HG03571 (cell line): Measurements from ENCODE around the gene RNF40.
"Not testable (repeated sequence)": the region's sequence is repeated elsewhere in the genome, so short reads cannot be mapped to it uniquely, and the experiment has no call there.

ENCODE experiments used
- ATAC-seq: cut with Tn5 transposase; IDR thresholded peaks from one replicate; pipeline ENCODE4 v1.9.1; 2021; ENCODE audit not compliant: unreplicated experiment

The RNF40 gene

DNA sequence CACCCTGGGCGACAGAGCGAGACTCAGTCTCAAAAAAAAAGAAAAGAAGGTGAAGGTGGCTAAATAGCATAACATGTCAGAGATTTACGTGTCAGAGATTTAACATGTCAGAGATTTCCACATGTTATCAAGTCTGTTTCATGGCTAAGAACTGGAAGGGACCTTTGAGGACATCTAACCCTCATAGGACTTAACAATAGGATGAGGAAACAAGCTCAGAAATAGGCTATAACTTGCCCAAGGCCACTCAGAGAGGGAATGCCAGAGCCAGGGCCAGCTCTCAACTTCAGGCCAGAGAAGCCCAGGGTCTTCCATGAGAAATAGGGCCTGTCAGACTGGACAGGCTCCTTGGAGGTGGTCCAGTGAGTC, 51.7 kb downstream of the RNF40 start:
- ATAC-seq = peak; percentile 15

DNA sequence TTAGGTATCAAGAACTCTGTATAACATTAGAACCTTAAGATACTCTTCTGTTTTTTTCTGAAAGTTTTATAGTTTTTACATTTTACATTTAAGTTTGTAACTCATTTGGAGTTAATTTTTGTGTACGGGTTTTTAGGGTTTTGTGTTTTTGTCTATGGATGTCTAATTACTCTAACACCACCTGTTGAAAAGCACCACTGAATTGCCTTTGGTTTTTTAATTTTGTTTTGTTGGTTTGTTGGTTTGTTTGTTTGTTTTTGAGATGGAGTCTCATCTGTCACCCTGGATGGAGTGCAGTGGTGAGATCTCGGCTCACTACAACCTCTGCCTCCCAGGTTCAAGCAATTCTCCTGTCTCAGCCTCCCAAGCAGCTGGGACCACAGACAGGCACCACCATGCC, 54.6 kb downstream of the RNF40 start:
- ATAC-seq = no peak

DNA sequence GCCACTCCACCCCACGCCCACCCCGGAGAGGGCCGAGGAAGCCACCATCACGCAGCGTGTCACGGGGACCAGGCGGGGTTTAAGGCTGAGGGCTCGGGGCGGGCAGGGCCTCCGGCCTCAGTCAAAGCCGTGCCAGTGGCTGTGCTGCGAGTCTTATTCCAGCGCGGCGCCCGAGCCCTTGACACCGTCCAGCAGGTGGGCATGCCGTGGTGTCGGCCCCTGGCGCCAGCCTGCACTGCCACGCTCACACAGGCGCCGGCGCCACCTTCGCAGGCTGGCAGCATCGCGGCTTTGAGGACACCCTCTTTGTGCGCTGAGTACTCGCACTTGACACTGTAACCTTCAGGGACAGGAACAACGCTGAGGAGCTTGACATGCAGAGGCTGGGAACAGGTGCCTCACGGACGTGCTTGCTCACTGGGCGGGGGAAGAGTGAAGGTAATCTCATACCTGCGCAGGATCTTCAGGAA, 58.9 kb downstream of the RNF40 start:
- ATAC-seq = no peak

DNA sequence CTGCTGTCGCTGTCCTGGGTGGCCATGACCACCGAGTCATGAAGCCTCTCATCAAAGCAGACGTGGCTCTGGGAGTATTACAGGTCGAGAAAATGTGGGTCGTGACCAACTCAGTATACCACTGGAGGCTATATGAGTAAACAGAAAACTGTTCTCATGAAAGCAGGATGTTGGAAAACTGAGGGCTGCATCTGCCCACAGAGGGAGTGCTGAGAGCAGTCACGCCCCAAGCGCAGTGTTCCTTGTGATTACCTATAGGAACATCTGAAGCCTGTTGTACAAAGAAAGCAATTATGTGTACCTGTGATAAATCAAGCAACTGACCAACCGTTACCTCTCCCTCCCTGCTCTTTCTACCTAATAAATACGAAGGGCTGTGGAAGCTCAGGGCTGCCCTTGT, 59.3 kb downstream of the RNF40 start:
- not testable (repeated sequence) for ATAC-seq

DNA sequence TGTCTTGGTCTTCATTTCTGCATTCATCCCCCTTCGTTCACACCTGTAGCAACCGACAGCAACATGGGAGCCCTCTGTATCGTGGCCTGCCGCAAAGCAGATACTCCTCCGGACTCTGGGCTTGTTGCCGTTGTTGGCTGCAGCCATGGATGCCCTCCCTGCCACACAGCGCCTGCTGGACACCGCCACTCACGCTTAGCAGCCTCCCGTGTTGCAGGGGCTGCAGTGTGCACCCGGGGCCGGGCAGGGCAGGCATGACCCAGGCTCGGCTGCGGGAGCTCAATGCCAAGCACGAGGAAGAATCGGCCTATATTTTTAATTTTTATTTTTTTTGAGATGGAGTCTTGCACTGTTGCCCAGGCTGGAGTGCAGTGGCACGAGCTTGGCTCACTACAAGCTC, 59.8 kb downstream of the RNF40 start:
- ATAC-seq = no peak
